Mucosa of descending colon (tissue), 3 donors: ENCODE data around the gene OPN4. TPM values are rescaled to one million over a fixed set of nuclear protein-coding genes. Genes with fewer than 3 reads are reported as not detected.

Source experiments
- ATAC-seq: fragments of 200-7000 bp; cut with Tn5 transposase; one replicate; pipeline ENCODE4 v1.9.1; 2020; ENCODE audit warnings: mild to moderate bottlenecking, moderate library complexity
- DNase-seq, 3 donors: peaks; one replicate each; pipeline ENCODE4 v3.0.0-alpha.2; 2020
- H3K36me3 ChIP-seq: fragments of 200-600 bp; one replicate; pipeline ENCODE4 v1.8.0; 2021; ENCODE audit warnings: low read depth, mild to moderate bottlenecking
- H3K4me1 ChIP-seq: fragments of 200-600 bp; one replicate; pipeline ENCODE4 v1.8.0; 2021; ENCODE audit warnings: low read depth, mild to moderate bottlenecking
- H3K4me3 ChIP-seq: fragments of 200-600 bp; one replicate; pipeline ENCODE4 v1.8.0; 2021; ENCODE audit warnings: mild to moderate bottlenecking
- H3K9me3 ChIP-seq: fragments of 200-600 bp; one replicate; pipeline ENCODE4 v1.8.0; 2021; ENCODE audit warnings: mild to moderate bottlenecking
- CTCF ChIP-seq: fragments of 200-600 bp; IDR thresholded peaks from one replicate; pipeline ENCODE4 v1.8.0; 2022; ENCODE audit warnings: antibody characterized with exemption, mild to moderate bottlenecking
- intact Hi-C, 2 donors: fragments of 100-400 bp; cut with DNase I in 1 of 2; cut with micrococcal nuclease in 1 of 2; formaldehyde crosslinking; loops; one replicate each; pipeline versions ENCODE4 v1.11.0 to v1.11.1; 2022; cut with DNase I, micrococcal nuclease
- total RNA-seq, 3 donors: library from RNA; stranded (reverse); fragmentation: NEBNext Ultra II Directional in 2 of 3; extraction: Animal tissue kit (Norgen Biotek cat#: 25700) in 2 of 3; gene quantifications; one replicate each; pipeline versions ENCODE4 v1.2.1 to v1.2.4, GENCODE V29; 2021 to 2023
- donor health status: DM: no; HTN: no; CAD: no; lungs with moderate emphysema.
- donor health status: DM: no; HTN: no; CAD: no.
- donor health status: DM: no; HTN: yes; CAD: no.

OPN4 gene
- total RNA-seq, 3 donors from 2014 or later, result 0.20 TPM; not detected in 2

DNA sequence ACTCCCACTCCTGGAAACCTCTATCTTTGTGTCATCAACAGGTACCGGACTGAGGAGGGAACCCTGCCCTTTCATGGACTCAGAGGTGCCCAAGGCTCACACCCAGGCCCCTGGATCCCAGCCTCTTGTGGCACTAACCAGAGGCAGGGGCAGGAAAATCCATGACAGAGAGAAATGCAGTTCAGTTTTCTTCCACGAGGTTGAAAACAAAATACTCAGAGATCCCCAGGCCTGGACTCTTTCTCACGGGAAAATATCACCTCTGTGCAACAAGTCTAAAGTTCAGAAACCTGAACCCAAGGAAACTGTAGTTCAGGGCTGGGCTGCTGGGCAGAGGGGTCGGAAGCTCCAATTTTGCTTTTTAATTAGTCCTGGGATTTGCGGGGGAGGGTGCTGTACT is 21.4 kb upstream of the OPN4 start:
- TF ChIP-seq CTCF, result no peak
- ATAC-seq (peak; percentile 7), DNase-seq (no peak)
- Histone ChIP-seq H3K4me1 (peaks cover 4% of the 10 kb centered on the region), H3K9me3 (no peaks in the 10 kb centered on the region), H3K36me3 (no peaks in the 10 kb centered on the region), H3K4me3 (no peak overlapping the region)
- intact Hi-C loops, result no loop called here

DNA sequence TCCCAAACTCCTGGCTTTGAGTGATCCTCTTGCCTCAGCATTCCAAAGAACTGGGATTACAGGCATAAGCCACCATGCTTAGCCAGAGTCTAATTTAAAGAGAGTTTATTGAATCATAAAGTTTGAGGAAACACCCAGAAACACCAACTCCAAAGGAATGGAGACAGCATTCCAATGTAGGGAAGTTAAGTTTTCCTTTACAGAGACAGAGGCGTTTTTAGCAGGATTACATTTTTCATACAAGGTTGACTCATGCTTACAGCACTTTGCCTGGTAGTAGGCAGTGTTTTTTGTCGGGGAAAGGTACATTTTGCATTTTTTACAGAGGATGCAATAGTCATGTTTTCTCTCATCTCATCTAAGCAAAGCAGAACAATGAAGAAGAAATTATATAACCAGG is 18.9 kb upstream of the OPN4 start:
- intact Hi-C loops, result no loop called here
- H3K4me3 ChIP-seq, result no peak overlapping the region
- H3K9me3 ChIP-seq, result no peaks in the 10 kb centered on the region
- H3K36me3 ChIP-seq, result no peaks in the 10 kb centered on the region
- H3K4me1 ChIP-seq, result peaks cover 4% of the 10 kb centered on the region
- ATAC-seq, result peak; percentile 60
- no peak for DNase-seq
- TF ChIP-seq CTCF, result no peak

DNA sequence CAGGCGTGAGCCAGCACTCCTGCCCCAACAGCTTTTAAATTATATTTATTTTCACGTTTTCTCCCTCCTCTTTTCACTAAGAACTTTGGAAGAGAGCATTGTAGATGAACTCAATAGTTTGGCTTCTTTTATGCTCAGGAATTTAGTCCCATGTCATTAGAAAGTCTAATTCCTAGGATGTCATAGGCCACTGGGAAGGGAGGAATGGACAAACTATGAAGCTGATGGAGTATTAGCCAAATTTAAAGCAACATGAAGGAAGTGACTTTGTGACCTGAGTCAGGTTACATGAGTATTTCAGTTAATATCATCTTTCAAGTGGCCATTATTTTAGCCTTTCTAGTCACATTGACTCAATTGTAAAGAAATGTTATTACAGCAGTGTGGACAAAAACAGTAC is 18.0 kb upstream of the OPN4 start:
- DNase-seq (no peak), ATAC-seq (no peak)
- Histone ChIP-seq H3K36me3 (no peaks in the 10 kb centered on the region), H3K4me1 (peaks cover 4% of the 10 kb centered on the region), H3K9me3 (no peaks in the 10 kb centered on the region), H3K4me3 (no peak overlapping the region)
- TF ChIP-seq CTCF, result no peak
- intact Hi-C loops, result no loop called here

DNA sequence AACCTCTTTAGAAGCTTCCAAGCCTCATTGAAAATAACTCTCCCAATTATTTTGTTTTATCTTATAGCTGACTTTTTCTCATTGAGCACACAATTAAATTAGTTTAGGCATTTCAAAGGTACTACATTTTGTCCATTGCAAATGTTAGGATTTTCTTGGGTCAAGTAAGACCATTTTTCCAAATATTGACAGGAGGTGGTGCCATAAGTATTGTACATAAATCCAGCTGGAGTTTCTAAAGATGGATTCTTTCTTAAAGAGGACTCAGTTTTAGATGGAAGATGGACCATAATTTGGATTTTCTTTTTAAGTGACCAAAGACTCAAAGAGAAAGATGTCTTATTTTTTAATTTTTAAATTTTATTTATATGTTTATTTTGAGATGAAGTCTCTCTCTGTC is 12.3 kb upstream of the OPN4 start:
- H3K4me3 ChIP-seq, result no peak overlapping the region
- no peak for TF ChIP-seq CTCF
- intact Hi-C loops, result no loop called here

DNA sequence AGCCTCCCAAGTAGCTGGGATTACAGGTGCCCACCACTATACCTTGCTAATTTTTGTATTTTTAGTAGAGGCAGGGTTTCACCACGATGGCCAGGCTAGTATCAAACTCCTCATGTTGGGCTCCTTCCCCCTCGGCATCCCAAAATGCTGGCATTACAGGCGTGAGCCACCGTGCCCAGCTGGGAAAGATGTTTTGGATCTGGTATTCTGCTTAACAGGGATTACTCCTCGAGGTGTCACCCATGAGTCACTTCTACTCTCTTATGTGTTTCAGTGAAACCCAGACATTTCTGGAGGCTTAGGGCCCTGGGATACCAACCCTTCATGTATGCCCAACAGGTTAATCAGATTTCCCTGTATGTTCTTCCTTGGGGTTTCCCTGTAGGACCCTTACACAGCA is 11.8 kb upstream of the OPN4 start:
- no peaks in the 10 kb centered on the region for H3K4me1 ChIP-seq
- DNase-seq (no peak), ATAC-seq (no peak)
- TF ChIP-seq CTCF, result no peak
- no peaks in the 10 kb centered on the region for H3K9me3 ChIP-seq
- intact Hi-C loops, result no loop called here
- no peak overlapping the region for H3K4me3 ChIP-seq
- H3K36me3 ChIP-seq, result no peaks in the 10 kb centered on the region

More for the DNA sequence above, 12.3 kb upstream of the OPN4 start:
- H3K36me3 ChIP-seq, result no peaks in the 10 kb centered on the region
- ATAC-seq (no peak), DNase-seq (no peak)
- no peaks in the 10 kb centered on the region for H3K4me1 ChIP-seq
- H3K9me3 ChIP-seq, result no peaks in the 10 kb centered on the region

- ATAC-seq (no peak), DNase-seq (no peak)
- Histone ChIP-seq H3K9me3 (no peaks in the 10 kb centered on the region), H3K4me3 (no peak overlapping the region), H3K4me1 (peaks cover 7% of the 10 kb centered on the region), H3K36me3 (no peaks in the 10 kb centered on the region)
- no peak for TF ChIP-seq CTCF
- intact Hi-C loops, result no loop called here
Observed at GRCh38 chr10:86644152-86644793, 10.1 kb upstream of the OPN4 start.
